Measurements from ENCODE around the gene DERL3.

The DERL3 gene

DNA sequence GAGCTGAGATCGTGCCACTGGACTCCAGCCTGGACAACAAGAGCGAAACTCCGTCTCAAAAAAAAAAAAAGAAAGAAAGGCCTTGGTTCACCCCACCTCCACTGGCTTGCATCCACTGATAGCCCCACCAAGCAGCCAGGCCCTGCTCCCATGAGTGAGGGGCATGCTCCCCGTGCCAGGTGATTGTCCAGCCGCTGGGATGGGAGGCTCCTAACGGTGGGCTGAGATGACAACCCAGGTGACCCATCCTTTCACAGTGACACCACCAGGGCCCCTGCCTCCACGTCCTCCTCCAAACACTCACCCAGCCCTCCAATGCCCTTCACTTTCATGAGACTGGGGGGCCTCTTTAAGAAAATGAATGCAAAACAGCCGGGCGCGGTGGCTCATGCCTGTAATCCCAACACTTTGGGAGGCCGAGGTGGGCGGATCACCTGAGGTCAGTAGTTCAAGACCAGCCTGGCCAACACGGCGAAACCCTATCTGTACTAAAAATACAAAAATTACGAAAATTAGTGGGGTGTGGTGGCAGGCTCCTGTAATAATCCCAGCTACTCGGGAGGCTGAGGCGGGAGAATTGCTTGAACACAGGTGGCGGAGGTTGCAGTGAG lies 8.6 kb upstream of the DERL3 start:
- no peak for DNase-seq (ENCODE audit: low read depth in 3 of 3)

- DNase-seq (ENCODE audit: low read depth in 3 of 3), result no peak
Observed at GRCh38 chr22:23846081-23846469, 7.3 kb upstream of the DERL3 start.

DNA sequence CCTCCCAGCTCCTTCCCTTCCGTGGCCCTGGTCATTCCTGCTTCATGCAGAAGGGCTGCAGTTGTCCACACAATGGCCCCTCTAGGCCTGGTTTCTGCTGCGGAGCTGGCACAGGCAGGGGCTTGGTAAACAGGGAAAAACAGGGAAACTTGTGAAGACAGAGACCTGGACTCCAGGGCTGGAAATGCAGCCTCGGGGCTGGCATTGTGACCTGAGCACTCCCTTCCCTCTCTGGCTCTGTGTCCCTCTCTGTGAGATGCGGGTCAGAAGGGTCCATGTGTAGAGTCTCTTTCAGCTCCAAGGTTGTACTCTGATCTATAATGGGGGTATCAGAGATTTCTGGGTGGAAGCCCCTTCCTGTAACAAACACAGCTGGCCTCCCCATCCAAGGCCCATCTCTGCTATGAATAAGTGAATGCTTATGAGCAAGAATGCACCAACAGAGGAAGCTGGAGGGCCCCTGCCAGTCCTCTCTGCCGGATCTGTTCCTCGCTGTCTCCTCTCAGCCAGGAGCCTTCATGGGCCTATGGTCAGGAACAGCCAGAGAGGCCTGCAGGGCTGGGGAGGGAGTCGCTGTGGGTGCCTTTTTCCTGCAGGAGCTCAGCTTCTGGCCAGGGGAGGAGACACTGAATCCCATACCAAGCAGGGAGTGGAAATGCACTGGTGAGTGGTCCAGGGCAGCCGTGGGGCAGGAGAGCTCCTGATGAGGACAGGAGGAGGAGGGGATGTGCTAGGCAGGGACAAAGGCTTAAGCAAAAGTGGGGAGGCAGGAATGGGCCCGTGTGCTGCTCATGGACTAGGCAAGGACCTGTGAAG lies 6.7 kb upstream of the DERL3 start:
- no peak for DNase-seq (ENCODE audit: low read depth in 3 of 3)

DNA sequence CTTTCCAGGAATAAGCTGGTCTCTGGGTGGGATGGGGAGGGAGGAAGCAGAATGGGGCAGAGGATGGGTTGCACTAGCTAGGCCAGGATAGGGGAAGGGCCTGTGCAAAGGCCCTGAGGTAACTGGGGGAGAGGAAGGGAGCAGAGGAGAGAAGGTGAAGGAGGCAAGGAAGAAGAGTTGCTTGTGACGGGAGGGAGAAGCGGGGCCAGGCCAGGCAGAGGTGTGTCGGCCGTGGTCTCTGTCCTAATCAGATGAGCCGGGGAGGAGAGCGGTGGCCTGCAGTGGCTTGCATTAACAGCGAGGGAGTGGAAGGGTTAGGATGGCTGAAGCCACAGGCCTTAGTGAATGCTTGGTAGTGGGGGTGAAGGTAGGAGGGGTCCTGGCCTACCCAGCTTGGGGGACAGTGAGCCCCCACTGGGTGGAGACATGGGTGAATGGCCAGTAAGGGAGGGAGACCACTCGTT lies 6.0 kb upstream of the DERL3 start:
- DNase-seq (ENCODE audit: low read depth in 3 of 3), result no peak

GRCh38 chr22:23842599-23842998 lies 3.8 kb upstream of the DERL3 start:
- no peak for DNase-seq (ENCODE audit: low read depth in 3 of 3)

- no peak for DNase-seq (ENCODE audit: low read depth in 3 of 3)
Observed at GRCh38 chr22:23841736-23842445, 3.1 kb upstream of the DERL3 start.

GRCh38 chr22:23841292-23841691 lies 2.5 kb upstream of the DERL3 start:
- DNase-seq (ENCODE audit: low read depth in 3 of 3), result no peak

DNA sequence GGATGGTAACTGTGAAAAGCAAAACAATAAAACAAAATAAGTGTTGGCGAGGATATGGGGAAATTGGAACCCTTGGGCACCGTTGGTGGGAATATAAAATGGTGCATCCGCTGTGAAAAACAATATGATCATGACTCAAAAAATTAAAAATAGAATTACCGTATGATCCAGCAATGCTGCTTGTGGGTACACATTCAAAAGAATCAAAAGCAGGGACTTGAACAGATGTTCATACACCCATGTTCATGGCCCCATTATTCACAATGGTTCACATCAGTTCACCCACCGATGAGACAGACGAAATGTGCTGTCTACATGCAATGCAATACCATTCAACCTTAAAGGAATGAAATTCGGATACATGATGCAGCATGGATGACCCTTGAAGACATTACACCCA lies 1.2 kb upstream of the DERL3 start:
- DNase-seq (ENCODE audit: low read depth in 3 of 3), result no peak

GRCh38 chr22:23837911-23838680 lies 710 bp downstream of the DERL3 start:
- no peak for DNase-seq (ENCODE audit: low read depth in 3 of 3)

DNA sequence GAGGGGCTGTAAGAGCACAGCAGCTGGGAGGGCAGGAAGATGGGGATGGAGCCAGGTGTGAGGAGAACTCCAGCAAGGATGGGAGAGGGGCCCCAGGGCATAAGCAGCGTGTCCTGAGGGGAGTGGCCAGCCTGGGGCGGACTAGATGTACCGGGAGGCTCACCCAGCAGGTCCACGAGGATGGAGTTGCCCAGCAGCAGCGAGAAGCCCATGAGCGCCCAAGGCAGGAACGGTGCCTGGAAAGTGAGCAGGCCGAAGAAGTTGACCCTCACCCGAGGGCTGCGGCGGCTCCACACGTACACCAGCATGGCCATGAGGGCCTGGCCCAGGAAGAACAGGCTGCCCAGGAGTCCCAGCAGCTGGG lies 1.3 kb downstream of the DERL3 start:
- DNase-seq (ENCODE audit: low read depth in 3 of 3), result no peak

- DNase-seq (ENCODE audit: low read depth in 3 of 3), result no peak
Observed at GRCh38 chr22:23836692-23837495, 1.9 kb downstream of the DERL3 start.

DNA sequence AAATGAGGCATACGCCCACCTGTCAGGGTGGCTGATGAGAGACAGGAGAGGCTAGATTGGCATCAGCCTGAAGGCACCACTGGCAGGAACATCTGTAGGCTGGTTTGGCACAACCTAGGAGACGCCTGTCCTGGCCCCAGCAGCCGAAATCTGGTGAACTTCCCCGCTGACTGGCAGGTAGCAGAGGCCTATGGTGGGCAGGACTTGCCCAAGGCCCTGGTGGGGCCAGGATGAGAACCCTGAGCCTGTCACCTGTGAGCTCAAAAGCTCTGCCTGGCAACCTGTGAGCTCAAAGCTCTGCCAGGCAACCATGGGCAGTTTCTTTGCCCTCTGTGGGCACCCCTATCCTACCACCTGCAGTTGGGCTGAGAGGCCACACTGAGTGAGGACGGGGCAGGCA lies 2.5 kb downstream of the DERL3 start:
- no peak for DNase-seq (ENCODE audit: low read depth in 3 of 3)

GRCh38 chr22:23835484-23836144 lies 3.2 kb downstream of the DERL3 start:
- DNase-seq (ENCODE audit: low read depth in 3 of 3), result no peak

- no peak for DNase-seq (ENCODE audit: low read depth in 3 of 3)
Observed at GRCh38 chr22:23834793-23835483, 3.9 kb downstream of the DERL3 start.

- DNase-seq (ENCODE audit: low read depth in 3 of 3), result no peak
Observed at GRCh38 chr22:23834406-23834792, 4.4 kb downstream of the DERL3 start.

GRCh38 chr22:23833911-23834317 lies 4.9 kb downstream of the DERL3 start:
- DNase-seq (ENCODE audit: low read depth in 3 of 3), result no peak

- no peak for DNase-seq (ENCODE audit: low read depth in 3 of 3)
Observed at GRCh38 chr22:23833017-23833751, 5.6 kb downstream of the DERL3 start.

- no peak for DNase-seq (ENCODE audit: low read depth in 3 of 3)
Observed at GRCh38 chr22:23832226-23833016, 6.4 kb downstream of the DERL3 start.

DNA sequence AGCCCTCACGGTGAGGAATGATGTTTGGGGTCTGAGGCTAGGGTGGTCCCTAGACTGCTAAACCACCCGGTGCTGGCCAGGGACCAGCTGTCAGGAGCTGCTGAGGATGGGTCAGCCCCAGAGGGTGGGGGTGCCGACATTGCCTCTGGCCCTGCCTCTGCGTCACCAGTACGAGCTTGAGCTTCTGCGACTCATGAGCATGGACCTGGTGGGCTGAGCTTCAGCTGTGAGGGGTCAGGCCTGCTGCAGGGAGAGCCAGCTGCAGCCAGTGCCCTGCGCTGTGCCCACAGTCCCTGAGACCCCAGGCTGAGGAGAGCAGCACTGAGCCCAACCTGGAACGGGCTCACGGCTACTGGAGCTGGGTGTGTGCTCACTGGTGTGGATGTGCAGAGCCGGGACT lies 7.0 kb downstream of the DERL3 start:
- no peak for DNase-seq (ENCODE audit: low read depth in 3 of 3)

All from stimulated activated CD4-positive, alpha-beta T cell treated with anti-CD3 and anti-CD28 coated beads, TNF-alpha, amount 100 ng/mL, for 4 hours (primary cell).